OCI-LY3 (cell line): ENCODE results near the gene NPLOC4.
A peak's percentile ranks its signal among the peaks of the same experiment; 100 is the strongest.

ENCODE experiments used
- H2AFZ ChIP-seq: fragments of 200-600, 300-600 bp; shearing (Covaris generic); 2 replicates; pipeline ENCODE4 v1.6.0; 2014; ENCODE audit warnings: antibody characterized with exemption, low read depth, low read length
- H3K27ac ChIP-seq: fragments of 200-600, 300-600 bp; sonication (generic); 2 replicates; pipeline ENCODE4 v1.5.1; 2014; ENCODE audit warnings: mild to moderate bottlenecking, low read length, moderate library complexity, mixed read lengths
- H3K27me3 ChIP-seq: fragments of 200-600, 300-600 bp; sonication (generic); 2 replicates; pipeline ENCODE4 v1.6.1; 2014; ENCODE audit warnings: low read depth, low read length, mixed read lengths
- H3K36me3 ChIP-seq: fragments of 200-600, 300-600 bp; sonication (generic); replicated peaks from 2 replicates; pipeline ENCODE3; 2014; ENCODE audit warnings: low read depth, low read length, mixed read lengths
- H3K4me1 ChIP-seq: fragments of 300-600, 200-600 bp; sonication (generic); 2 replicates; pipeline ENCODE4 v1.6.1; 2014; ENCODE audit warnings: low read length, mixed read lengths
- H3K4me2 ChIP-seq: fragments of 200-600, 300-600 bp; sonication (generic); 2 replicates; pipeline ENCODE4 v1.6.1; 2014; ENCODE audit warnings: low read length, mixed read lengths
- H3K4me3 ChIP-seq: fragments of 300-600, 200-600 bp; sonication (generic); 2 replicates; pipeline ENCODE4 v1.5.1; 2014; ENCODE audit warnings: antibody characterized with exemption, mild to moderate bottlenecking, low read length, moderate library complexity
- H3K79me2 ChIP-seq: fragments of 300-600, 200-600 bp; shearing (Covaris generic); 2 replicates; pipeline ENCODE4 v1.6.1; 2014; ENCODE audit warnings: mild to moderate bottlenecking, low read length, mixed read lengths
- H3K9ac ChIP-seq: fragments of 300-600, 200-600 bp; shearing (Covaris generic); 2 replicates; pipeline ENCODE4 v1.6.0; 2014; ENCODE audit warnings: mild to moderate bottlenecking, low read length, moderate library complexity
- H3K9me3 ChIP-seq: fragments of 200-600, 300-600 bp; shearing (Covaris generic); 2 replicates; pipeline ENCODE4 v1.6.1; 2014; ENCODE audit warnings: low read length, mixed read lengths; ENCODE audit not compliant: insufficient read depth
- H4K20me1 ChIP-seq: fragments of 200-600, 300-600 bp; sonication (generic); 2 replicates; pipeline ENCODE4 v1.6.1; 2016; ENCODE audit warnings: low read length, mixed read lengths; ENCODE audit not compliant: insufficient read depth
- CTCF ChIP-seq: fragments of 200-600, 300-600 bp; sonication (generic); IDR thresholded peaks from 2 replicates; pipeline ENCODE4 v1.5.1; 2014; ENCODE audit warnings: antibody characterized with exemption, low read length, low read depth
- EZH2phosphoT487 ChIP-seq: fragments of 200-600 bp; shearing (Covaris generic); IDR thresholded peaks from 2 replicates; pipeline ENCODE4 v1.6.1; 2018; ENCODE audit warnings: antibody characterized with exemption, mixed run types, low read depth

The NPLOC4 gene

GRCh38 chr17:81538651-81539570 is 98.0 kb downstream of the NPLOC4 start:
- TF ChIP-seq CTCF (no peak), EZH2phosphoT487 (no peak)
- H3K36me3 ChIP-seq, result no peaks in the 10 kb centered on the region
- no peaks in the 10 kb centered on the region for H3K79me2 ChIP-seq
- H3K4me1 ChIP-seq, result no peaks in the 10 kb centered on the region
- no peaks in the 10 kb centered on the region for H3K9me3 ChIP-seq
- H3K27me3 ChIP-seq, result no peaks in the 10 kb centered on the region
- no peak overlapping the region for H3K9ac ChIP-seq
- no peak overlapping the region for H3K27ac ChIP-seq
- no peak overlapping the region for H2AFZ ChIP-seq
- no peak overlapping the region for H3K4me2 ChIP-seq
- H4K20me1 ChIP-seq, result no peaks in the 10 kb centered on the region
- H3K4me3 ChIP-seq, result no peak overlapping the region

GRCh38 chr17:81537856-81538555 is 98.9 kb downstream of the NPLOC4 start:
- no peaks in the 10 kb centered on the region for H3K79me2 ChIP-seq
- H3K4me3 ChIP-seq, result no peak overlapping the region
- H3K27me3 ChIP-seq, result no peaks in the 10 kb centered on the region
- H3K9ac ChIP-seq, result no peak overlapping the region
- H3K4me2 ChIP-seq, result no peak overlapping the region
- no peak overlapping the region for H2AFZ ChIP-seq
- no peaks in the 10 kb centered on the region for H3K4me1 ChIP-seq
- no peaks in the 10 kb centered on the region for H3K9me3 ChIP-seq
- TF ChIP-seq EZH2phosphoT487, result no peak
- H4K20me1 ChIP-seq, result no peaks in the 10 kb centered on the region
- no peak overlapping the region for H3K27ac ChIP-seq
- no peaks in the 10 kb centered on the region for H3K36me3 ChIP-seq

GRCh38 chr17:81537343-81537855 is 99.5 kb downstream of the NPLOC4 start:
- no peak overlapping the region for H3K27ac ChIP-seq
- no peaks in the 10 kb centered on the region for H3K27me3 ChIP-seq
- H3K4me2 ChIP-seq, result no peak overlapping the region
- H3K9ac ChIP-seq, result no peak overlapping the region
- H2AFZ ChIP-seq, result no peak overlapping the region
- no peaks in the 10 kb centered on the region for H3K36me3 ChIP-seq
- H3K4me3 ChIP-seq, result no peak overlapping the region
- H3K4me1 ChIP-seq, result no peaks in the 10 kb centered on the region
- no peaks in the 10 kb centered on the region for H3K9me3 ChIP-seq
- TF ChIP-seq CTCF, result peak; percentile 29
- TF ChIP-seq EZH2phosphoT487, result no peak
- no peaks in the 10 kb centered on the region for H4K20me1 ChIP-seq
- H3K79me2 ChIP-seq, result no peaks in the 10 kb centered on the region

- H3K9me3 ChIP-seq, result no peaks in the 10 kb centered on the region
- no peak overlapping the region for H3K27ac ChIP-seq
- H3K79me2 ChIP-seq, result no peaks in the 10 kb centered on the region
- no peak overlapping the region for H3K4me2 ChIP-seq
- no peaks in the 10 kb centered on the region for H3K4me1 ChIP-seq
- H3K9ac ChIP-seq, result no peak overlapping the region
- no peak overlapping the region for H2AFZ ChIP-seq
- TF ChIP-seq EZH2phosphoT487, result no peak
- no peak for TF ChIP-seq CTCF
- no peak overlapping the region for H3K4me3 ChIP-seq
- H3K27me3 ChIP-seq, result no peaks in the 10 kb centered on the region
- H3K36me3 ChIP-seq, result no peaks in the 10 kb centered on the region
- H4K20me1 ChIP-seq, result no peaks in the 10 kb centered on the region
Observed at GRCh38 chr17:81536299-81537290, 100.3 kb downstream of the NPLOC4 start.
